ENCODE measurements around the gene TMEM244.
"Not testable (repeated sequence)": the region's sequence is repeated elsewhere in the genome, so short reads cannot be mapped to it uniquely, and the experiment has no call there.

Gene TMEM244, protein sequence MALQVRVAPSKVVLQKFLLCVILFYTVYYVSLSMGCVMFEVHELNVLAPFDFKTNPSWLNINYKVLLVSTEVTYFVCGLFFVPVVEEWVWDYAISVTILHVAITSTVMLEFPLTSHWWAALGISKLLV

DNA sequence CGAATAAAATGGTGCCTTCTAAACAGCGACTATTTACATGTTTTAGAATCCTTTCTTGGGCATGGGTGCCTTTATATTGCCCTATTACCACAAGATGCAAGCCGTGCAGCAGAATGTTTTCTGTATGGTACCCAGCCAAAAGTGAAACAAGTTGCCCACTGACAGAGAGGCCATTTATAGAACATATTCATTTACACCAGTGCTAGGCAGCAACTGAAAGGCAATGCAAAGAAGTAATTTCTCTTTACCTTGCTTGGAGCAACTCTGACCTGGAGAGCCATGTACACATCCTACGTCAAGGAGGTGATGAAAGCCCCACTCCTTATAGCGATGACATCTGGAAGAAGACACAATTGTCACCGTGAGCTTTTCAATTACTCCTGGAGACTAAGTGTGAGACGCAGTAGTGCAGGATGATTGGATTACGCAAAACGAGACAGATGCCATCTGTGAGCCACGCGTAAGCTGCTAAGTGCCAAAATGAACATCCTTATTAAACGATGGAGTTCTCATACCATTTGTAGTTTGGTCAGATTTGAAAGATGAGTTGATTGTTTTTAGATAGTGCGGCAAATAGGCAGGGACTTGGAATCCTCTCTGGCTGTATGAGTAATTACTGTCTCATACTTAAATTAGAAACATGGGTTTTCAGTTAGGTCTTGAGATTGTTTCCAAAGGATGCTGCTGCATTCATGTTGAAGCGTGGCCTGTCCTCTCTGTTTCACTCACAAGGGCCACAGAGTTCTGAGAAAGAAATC is at the start of gene TMEM244:
Gene TMEM244, minus strand, starts transcription at position 408 of the 758 bp plus-strand sequence. Its CDS starts 127 bp downstream, at position 281.
- no peak for DNase-seq

DNA sequence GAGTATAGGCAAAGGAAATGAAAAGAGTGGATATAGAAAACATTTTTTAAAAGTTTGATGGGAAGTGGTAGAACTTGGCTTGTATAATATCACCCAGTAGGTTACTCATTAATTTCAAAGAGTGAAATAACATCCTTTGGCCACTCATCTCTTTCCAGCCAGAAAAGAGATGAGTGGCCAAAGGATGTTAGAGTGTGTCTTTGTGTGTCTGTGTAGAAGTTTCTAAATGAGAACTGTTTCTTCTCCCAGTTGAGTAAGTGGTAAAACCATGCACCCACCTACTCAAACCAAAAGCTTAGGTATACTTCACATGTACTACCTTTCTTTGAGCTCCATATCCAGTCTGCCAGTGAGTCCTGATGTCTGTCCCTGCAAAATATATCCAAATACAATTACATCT is 47.7 kb upstream of the TMEM244 start:
- DNase-seq: no peak

- DNase-seq: no peak
These were observed 47.2 kb upstream of the TMEM244 start for GRCh38 chr6:129908356-129908755.

DNA sequence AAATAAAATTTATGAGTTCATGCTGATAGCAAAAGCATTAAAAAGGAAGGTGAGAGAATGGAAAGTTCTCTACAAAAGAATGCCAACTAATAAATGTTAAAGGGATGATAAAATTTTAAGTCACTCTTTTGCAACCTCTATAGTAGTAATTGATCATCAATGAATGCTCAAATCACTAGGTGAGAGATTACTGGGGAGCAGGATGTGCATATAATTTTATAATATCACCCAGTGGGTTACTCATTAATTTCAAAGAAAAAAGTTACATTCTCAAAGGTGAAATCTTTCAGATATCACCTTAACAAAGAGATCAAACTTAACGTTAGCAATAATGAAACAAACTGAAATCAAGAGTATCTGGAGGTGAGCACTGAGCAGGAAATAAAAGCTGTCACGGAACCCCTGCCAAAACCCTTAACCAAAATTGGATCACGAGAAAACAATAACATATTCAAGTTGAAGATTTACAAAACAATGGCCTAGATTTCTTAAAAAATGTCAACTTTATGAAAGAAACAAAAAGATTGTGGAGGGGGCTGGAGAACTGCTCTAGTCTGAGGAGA is 45.5 kb upstream of the TMEM244 start:
- DNase-seq: no peak

GRCh38 chr6:129903082-129903481 is 42.0 kb upstream of the TMEM244 start:
- no peak for DNase-seq

DNA sequence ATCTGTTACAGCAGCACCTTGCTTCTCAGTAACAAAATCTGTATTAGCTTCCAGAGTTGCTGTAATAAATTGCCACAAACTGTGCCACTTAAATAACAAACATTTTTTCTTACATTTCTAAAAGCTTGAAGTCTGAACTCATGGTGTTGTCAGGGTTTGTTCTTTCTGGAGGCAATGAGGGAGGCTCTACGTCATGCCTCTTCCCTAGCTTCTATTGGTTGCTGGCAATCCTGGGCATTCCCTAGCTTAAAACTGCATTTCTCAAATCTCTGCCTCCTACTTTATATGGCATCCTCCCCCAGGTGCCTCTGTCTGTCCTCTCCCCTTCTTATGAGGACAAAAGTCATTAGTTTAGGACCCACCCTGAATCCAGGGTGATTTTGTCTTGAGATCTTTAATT is 41.6 kb upstream of the TMEM244 start:
- DNase-seq: no peak

- no peak for DNase-seq
These were observed 40.8 kb upstream of the TMEM244 start for GRCh38 chr6:129901910-129902309.

DNA sequence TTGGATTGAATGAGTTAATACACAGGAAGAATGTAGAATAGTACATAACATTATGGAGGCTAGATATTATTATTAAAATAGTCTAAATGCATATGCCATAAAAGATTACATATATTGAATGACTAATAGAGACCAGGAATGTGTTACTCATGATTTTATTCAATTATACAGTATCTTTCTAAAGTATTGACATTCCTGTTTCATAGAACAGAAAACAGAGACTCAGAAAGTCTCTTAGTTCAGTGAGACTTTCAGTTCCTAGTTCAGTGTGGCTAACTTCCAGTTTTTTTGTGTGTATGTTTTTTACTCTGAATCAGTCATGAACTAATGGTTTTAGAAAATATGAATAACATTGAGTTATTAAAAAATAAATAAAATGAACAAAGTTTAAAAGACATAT is 34.6 kb upstream of the TMEM244 start:
- DNase-seq: no peak

DNA sequence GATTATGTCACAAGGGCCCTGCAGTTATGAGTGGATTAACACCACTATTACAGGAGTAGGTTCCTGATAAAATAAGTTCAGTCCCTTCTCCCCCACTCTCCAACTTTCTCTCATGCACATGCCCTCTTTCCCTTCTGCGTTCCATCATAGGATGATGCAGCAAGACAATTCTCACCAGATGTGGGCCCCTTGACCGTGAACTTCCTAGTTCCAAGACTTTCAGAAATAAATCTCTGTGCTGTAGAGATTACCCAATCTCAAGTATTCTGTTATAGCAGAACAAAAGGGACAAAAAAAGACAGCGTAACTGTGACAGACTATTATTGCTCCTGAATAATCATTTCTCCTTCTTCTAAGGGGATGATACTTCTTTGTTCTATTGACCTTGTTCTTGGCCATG is 33.8 kb upstream of the TMEM244 start:
- no peak for DNase-seq

- no peak for DNase-seq
These were observed 32.5 kb upstream of the TMEM244 start for GRCh38 chr6:129893640-129894039.

- no peak for DNase-seq
These were observed 29.6 kb upstream of the TMEM244 start for GRCh38 chr6:129890701-129891100.

DNA sequence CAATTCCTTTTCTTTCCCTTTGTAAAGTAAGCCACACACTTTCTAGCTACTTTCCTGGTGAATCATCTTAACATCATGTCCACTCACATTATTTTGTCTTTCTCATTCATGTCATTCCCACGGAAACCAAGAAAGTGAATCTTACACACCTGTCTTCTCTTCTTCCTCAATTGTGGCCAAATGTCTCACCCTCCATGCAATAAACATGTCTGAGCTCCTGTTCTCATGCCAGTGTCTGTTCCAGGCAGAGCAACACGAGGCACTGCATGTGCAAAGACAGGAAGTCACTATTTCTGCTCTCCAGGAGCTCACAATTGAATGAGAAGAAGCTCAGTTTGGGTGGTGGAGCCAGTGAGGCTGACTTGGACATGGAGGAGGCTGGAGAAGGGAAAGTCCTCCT is 29.0 kb upstream of the TMEM244 start:
- no peak for DNase-seq

DNA sequence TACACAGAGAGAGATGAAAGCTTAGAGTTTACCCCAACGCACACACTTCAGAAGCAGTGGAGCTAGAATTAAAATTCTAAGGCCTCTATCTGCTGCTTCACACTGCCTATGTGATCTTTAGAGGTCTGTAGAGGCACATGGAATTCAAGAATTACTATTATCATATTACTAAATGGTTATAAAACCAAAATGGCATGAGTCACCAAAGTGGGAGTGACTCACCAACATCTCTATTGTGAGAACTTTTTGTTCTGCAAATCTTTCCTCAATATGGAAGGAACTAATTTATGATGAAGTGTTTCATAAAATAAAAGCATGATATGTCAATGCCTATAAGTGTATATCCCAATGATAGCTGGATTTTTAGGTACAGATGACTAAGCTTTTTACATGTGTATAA is 28.5 kb upstream of the TMEM244 start:
- DNase-seq: no peak

- DNase-seq: no peak
These were observed 25.5 kb upstream of the TMEM244 start for GRCh38 chr6:129886401-129887155.

- no peak for DNase-seq
These were observed 23.1 kb upstream of the TMEM244 start for GRCh38 chr6:129884211-129884610.

DNA sequence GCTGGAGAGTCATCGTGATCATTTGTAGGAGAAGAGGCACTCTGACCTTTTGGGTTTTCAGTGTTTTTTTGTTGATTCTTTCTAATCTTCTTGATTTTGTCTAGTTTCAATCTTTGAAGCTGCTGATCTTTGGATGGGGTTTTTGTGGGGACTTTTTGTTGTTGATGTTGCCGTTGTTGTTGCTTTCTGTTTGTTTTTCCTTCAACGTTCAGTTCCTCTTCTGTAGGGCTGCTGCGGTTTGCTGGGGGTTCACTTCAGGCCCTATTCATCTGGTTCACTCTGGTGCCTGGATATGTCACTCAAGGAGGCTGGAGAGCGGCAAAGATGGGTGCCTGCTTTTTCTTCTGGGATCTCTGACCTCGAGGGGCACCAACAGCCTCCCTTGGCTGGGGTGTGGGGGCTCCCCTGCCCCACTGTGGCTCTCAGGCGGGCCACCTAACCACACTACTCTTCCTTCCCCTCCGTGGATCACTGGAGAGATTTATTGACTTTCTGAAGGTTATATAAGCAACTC is 21.5 kb upstream of the TMEM244 start:
- no peak for DNase-seq

DNA sequence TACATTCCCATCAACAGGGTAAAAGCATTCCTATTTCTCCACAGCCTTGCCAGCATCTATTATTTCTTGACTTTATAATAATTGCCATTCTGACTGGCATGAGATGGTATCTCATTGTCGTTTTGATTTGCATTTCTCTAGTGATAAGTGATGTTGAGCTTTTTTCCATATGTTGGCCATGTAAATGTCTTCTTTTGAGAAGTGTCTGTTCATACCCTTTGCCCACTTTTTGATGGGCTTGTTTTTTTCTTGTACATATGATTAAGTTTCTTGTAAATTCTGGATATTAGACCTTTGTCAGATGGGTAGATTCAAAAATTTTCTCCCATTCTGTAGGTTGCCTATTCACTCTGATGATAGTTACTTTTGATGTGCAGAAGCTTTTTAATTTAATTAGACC is 16.8 kb upstream of the TMEM244 start:
- not testable (repeated sequence) for DNase-seq

GRCh38 chr6:129875610-129876520 is 14.8 kb upstream of the TMEM244 start:
- DNase-seq: no peak

GRCh38 chr6:129874837-129875236 is 13.7 kb upstream of the TMEM244 start:
- no peak for DNase-seq

DNA sequence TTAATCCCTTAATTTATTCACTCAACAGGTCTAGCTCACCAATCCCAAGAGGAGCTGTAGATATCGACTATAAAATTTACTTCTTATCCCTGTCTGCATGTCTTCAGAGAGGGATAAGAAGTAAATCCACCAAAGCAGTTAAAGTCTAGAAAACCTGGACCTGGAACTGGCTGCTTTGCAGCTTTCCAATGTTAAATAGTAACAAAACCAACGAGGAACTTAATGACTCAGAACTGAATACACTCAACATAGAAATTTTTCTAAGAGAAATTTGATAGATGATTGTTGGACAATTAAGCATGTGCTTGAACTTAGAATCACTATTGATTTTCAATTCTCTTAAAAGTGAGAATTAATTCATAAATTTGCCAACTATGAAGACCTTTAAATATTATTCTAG is 11.5 kb upstream of the TMEM244 start:
- no peak for DNase-seq

- DNase-seq: no peak
These were observed 10.1 kb upstream of the TMEM244 start for GRCh38 chr6:129871221-129871620.

DNA sequence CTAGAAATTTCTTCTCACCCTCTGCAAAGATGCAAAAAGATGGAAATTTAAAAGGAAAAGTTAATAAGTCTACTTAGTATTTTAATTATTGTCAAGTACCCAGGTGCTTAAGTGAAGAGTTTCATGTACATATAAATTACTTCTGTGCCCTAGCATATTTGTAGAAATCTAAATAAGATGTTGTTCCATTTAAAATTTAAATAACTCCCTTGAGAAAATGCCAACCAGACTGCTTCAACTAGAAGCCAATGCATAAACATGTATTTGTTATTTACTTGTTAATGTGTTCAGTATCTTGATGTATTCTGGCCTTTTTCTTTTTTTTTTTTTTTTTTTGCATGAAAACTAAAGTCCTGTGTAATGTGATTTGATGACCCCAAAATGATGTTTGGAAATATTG is 6.3 kb upstream of the TMEM244 start:
- no peak for DNase-seq

DNA sequence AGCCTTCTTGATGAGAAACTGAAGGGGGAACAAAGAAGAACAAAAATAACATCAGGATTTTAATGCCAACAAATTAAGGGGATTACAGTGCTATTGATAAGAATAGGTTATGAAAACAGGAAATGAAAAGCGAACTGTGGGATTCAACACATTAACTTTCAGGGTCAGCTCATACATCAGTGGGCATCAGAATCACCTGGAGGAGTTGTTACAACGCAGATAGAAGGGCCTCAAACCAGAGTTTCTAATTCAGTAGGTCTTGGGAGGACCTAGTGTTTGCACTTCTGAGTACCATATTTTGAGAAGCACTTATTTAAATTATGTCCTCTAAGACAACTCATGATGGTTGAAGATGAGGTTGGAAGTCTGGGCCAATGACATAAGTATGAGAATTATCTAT is 5.6 kb upstream of the TMEM244 start:
- DNase-seq: no peak
